ENCODE measurements around the gene PCDHA13. TPM values are rescaled to one million over a fixed set of nuclear protein-coding genes. Genes with fewer than 3 reads are reported as not detected.

The PCDHA13 gene
- total RNA-seq, 1 donor from 2014 or later: 6.1 TPM

GRCh38 chr5:140857177-140857986 lies 24.5 kb upstream of the PCDHA13 start:
- Mint-ChIP-seq H3K36me3 (peaks cover 63% of the 10 kb centered on the region), H3K4me1 (peaks cover 9% of the 10 kb centered on the region), H3K27me3 (ENCODE audit: low read depth) (no peaks in the 10 kb centered on the region), H3K9me3 (peaks cover 44% of the 10 kb centered on the region), H3K4me3 (no peak overlapping the region), H3K27ac (no peak overlapping the region)
- TF ChIP-seq CTCF (IDR thresholded peaks at IDR 0.05; ENCODE audit: unreplicated experiment): no peak
- no peak for DNase-seq (ENCODE audit: low spot score in 2 of 2, unreplicated experiment in 2 of 2)

- no peaks in the 10 kb centered on the region for H3K27me3 Mint-ChIP-seq (ENCODE audit: low read depth)
- peaks cover 42% of the 10 kb centered on the region for H3K9me3 Mint-ChIP-seq
- peaks cover 66% of the 10 kb centered on the region for H3K36me3 Mint-ChIP-seq
- DNase-seq (ENCODE audit: low spot score in 2 of 2, unreplicated experiment in 2 of 2): no peak
- TF ChIP-seq CTCF (IDR thresholded peaks at IDR 0.05; ENCODE audit: unreplicated experiment): no peak
- no peak overlapping the region for H3K27ac Mint-ChIP-seq
- H3K4me1 Mint-ChIP-seq: peaks cover 9% of the 10 kb centered on the region
- H3K4me3 Mint-ChIP-seq: no peak overlapping the region
Observed at GRCh38 chr5:140857987-140858240, 24.0 kb upstream of the PCDHA13 start.

- peaks cover 34% of the 10 kb centered on the region for H3K9me3 Mint-ChIP-seq
- no peak for DNase-seq (ENCODE audit: low spot score in 2 of 2, unreplicated experiment in 2 of 2)
- no peak for TF ChIP-seq CTCF (IDR thresholded peaks at IDR 0.05; ENCODE audit: unreplicated experiment)
- H3K27ac Mint-ChIP-seq: no peak overlapping the region
- H3K36me3 Mint-ChIP-seq: peaks cover 65% of the 10 kb centered on the region
- H3K27me3 Mint-ChIP-seq (ENCODE audit: low read depth): no peaks in the 10 kb centered on the region
- no peaks in the 10 kb centered on the region for H3K4me1 Mint-ChIP-seq
- H3K4me3 Mint-ChIP-seq: no peak overlapping the region
Observed at GRCh38 chr5:140862441-140863295, 19.3 kb upstream of the PCDHA13 start.

GRCh38 chr5:140868721-140869554 lies 13.0 kb upstream of the PCDHA13 start, which contains the start of gene PCDHA11:
PCDHA11 (plus strand) TSS chr5:140868957; CDS start chr5:140869104, 147 bp downstream.
- H3K27me3 Mint-ChIP-seq (ENCODE audit: low read depth): no peaks in the 10 kb centered on the region
- TF ChIP-seq CTCF (IDR thresholded peaks at IDR 0.05; ENCODE audit: unreplicated experiment): no peak
- peaks cover 5% of the 10 kb centered on the region for H3K4me1 Mint-ChIP-seq
- peaks cover 27% of the 10 kb centered on the region for H3K9me3 Mint-ChIP-seq
- H3K4me3 Mint-ChIP-seq: peak within 1 kb of the TSS; percentile 80
- H3K27ac Mint-ChIP-seq: peak within 1 kb of the TSS; percentile 81
- DNase-seq (ENCODE audit: low spot score in 2 of 2, unreplicated experiment in 2 of 2): no peak
- H3K36me3 Mint-ChIP-seq: peaks cover 49% of the 10 kb centered on the region

- Mint-ChIP-seq H3K27me3 (ENCODE audit: low read depth) (no peaks in the 10 kb centered on the region), H3K36me3 (peaks cover 51% of the 10 kb centered on the region), H3K9me3 (peaks cover 29% of the 10 kb centered on the region), H3K4me1 (peaks cover 11% of the 10 kb centered on the region), H3K4me3 (peak overlapping the region; percentile 80), H3K27ac (peak overlapping the region; percentile 81)
- TF ChIP-seq CTCF (IDR thresholded peaks at IDR 0.05; ENCODE audit: unreplicated experiment): peak; percentile 23
- DNase-seq (ENCODE audit: low spot score in 2 of 2, unreplicated experiment in 2 of 2): no peak
Observed at GRCh38 chr5:140869555-140869886, 12.4 kb upstream of the PCDHA13 start.

Measured in mesothelial cell of epicardium (in vitro differentiated cells).